LoVo (cell line): ENCODE data around the gene PIK3AP1.

Source experiments
- DNase-seq: peaks from one replicate; pipeline ENCODE4 v3.0.0-alpha.2; 2016; ENCODE audit warnings: low spot score

PIK3AP1 gene

DNA sequence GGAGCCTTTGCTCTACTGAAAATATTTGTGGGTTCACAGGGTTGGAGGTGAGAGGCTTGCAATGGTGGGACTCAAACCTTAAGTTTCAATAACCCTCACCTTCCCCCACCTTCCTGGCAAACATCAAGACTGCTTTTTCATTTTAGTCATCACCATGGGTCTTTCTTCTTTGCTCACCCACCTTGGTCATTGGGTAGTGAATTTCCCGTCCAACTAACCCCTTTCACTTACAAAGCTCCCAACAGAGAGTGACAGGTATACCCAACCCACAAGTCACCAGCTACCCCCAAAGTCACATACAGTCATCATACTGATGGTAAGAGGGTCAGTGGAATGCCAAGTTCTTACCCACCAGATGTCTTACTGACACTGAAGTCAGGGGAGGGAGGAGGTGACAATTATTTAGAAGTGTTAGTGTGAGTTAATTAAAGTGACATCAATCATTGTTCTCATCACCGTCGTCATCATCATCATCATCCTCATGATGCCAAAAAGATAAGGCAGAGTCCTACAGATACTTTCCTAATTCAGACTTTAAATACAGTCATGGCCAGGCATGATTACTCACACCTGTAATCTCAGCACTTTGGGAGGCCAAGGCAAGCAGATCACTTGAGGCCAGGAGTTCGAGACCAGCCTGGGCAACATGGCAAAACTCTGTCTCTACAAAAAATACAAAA, 49.0 kb downstream of the PIK3AP1 start:
- DNase-seq = no peak

DNA sequence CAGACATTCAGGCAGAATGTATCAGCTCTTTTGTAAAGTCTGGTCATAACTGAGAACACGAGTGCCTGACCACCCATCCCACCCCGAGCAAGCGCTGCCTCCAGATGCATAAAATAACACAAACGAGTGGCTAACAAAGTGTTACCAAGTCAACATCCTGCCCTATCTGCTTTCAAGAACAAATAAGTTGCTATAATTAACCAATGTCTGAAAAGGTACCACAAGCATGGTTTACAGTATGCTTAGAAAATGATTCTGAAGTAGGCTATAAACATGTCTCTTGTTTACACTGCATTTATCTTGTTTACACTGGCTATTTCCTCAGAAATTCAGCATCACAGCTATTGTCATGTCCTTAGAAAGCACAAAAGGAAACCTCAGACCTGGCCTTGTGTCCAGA, 49.5 kb downstream of the PIK3AP1 start:
- DNase-seq = no peak

DNA sequence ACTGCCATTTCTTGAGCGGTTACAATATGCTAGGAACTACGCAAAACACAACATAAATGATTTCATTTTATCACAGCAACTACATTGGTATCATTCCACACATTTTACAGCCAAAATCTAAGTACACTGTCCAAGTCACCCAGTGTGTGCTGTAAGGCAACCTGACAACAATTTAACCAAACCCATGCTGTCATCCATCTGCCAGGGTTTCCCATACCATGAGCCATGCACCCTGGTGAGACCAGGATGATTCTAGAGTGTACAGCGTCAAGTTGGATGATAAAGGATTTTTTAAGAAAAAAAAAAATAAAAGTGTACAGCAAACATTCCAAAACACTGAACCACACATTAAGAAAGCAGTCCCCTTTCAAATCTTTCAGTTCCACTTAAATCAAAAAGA, 52.9 kb downstream of the PIK3AP1 start:
- DNase-seq = no peak

DNA sequence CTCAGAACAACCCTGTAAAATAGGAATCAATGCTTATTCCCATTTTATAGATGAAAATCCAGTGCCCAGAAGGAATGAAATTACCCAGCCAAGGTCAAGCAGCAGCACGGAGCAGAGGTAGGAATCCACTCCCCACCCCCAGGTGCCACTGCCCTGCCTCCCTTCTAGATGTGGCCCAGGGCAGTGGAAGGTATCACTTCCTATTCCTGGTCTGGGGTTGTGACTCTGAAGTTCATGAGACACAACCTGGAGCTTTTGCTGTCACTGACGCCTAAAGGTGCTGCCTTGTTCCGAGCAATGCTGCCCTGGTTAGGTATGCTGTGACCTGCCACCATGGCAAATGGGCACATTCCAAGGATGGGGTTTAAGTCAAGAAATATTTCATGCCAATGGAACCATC, 53.6 kb downstream of the PIK3AP1 start:
- DNase-seq = no peak

DNA sequence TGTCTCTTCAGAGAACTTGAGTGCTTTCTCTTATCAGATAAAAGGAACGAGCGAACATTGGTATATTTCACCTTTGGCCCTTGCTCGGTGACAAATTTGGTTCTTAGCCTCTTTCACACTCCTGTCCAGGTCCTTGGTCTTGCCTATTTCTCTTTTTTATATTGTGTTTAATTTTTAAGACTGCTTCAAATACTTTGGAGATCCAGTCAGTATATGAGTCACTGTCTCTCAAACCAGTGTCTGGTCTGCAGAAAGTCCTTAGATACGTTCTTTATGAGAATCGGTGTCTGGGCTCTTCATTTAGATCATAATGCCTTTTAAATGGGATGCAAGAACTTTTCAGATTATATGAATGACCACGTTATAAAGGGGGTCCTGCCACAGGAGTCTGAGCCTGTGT, 55.0 kb downstream of the PIK3AP1 start:
- DNase-seq = no peak

DNA sequence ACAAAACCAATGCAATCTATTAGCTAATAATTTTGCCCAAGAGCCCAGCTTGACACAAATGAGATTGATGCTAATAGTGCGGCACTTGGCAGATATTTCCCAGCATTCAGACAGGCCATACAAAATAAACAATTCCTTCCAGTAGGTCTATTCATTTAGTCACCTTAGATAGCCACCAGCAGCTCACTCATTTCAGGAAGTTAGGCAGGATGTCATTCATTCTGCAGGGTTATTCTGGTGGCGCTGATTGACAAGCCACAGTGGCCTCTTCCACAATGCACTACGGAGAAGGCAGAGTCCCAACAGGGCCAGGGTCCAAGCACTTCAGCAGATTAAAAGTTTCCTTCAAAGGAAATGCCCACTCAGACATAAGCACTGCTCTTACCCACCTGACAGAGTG, 55.8 kb downstream of the PIK3AP1 start:
- no peak for DNase-seq

DNA sequence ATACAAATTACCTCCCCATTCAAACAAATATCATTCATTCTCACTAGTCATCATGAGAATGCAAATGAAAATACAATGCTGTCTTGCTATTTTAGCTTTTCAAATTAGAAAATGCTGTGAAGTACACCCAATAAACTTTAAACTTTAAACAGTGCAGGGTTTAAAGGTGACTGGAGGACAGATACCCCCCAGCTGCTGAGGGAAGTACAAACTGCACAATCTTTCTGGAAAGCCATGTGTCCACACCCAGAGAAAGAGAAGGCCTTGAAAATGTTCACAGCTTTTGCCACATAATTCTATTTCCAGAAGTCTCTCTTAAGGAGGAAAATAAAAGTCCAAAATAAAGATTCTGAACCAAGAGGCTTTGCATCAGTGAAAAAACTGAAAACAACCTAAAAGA, 56.5 kb downstream of the PIK3AP1 start:
- DNase-seq = no peak

DNA sequence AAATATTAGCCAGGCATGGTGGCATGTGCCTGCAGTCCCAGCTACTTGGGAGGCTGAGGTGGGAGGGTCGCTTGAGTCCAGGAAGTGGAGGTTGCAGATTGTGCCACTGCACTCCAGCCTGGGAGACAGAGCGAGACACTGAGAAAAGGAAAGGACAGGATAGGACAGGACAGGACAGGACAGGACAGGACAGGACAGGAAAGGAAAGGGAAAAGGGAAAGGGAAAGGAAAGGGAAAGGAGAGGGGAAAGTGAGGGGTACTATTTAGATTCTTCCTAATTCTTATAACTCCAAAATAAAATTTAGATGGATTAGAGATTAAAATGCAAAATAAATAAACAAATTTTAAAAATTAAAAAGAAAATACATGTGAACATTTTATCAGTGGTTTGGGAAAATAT, 58.7 kb downstream of the PIK3AP1 start:
- no peak for DNase-seq

DNA sequence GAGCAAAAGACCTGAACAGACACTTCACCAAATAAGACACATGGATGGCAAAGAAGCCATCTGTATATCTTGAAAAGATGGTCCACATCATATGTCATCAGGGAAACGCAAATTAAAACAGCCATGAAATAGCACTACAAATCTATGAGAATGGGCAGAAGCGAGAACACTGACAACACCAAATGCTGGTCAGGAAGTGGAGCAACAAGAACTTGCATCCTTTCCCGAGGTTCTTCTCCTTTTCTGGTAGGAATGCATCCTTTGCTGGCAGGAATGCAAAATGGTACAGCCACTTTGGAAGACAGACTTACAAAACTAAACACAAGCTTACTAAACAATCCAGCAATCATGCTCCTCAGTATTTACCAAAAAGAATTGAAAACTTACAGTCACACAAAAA, 60.0 kb downstream of the PIK3AP1 start:
- DNase-seq = no peak

DNA sequence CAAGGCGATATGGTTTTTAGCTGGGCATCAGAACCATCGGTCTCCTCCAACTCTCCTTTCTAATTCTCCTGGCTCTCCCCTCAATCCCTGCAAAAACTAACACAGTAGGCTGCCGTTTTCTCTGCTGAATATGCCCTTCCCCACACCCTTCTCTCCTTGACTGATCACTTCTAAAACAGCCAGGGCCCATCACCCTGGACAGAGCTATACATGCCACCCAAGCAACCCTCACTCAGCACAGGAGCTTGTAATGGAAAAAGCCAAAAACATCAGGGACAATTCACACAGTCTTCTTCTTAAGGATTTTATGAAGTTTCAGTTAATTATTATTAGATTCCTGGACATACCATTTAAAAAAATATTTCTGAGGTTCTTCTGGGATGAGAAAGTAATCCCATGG, 61.5 kb downstream of the PIK3AP1 start:
- no peak for DNase-seq

DNA sequence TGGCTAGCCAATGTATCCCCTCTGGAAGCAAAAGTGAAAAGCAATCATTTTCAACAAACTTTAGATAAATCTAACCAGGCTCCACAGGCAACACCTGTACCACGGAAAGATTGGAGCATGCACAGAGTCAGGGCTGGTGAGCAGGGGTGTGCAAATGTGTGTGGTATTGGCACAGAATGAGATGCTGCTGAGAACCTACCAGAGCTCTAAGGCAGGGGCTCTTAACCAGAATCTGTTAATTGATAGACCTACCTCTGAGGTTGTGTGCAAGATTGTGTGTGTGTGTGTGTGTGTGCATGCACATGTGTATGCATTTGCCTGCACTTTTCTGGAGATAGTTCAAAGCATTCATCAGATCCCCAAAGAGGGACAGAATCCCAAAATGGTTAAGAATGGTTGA, 62.9 kb downstream of the PIK3AP1 start:
- DNase-seq = no peak

DNA sequence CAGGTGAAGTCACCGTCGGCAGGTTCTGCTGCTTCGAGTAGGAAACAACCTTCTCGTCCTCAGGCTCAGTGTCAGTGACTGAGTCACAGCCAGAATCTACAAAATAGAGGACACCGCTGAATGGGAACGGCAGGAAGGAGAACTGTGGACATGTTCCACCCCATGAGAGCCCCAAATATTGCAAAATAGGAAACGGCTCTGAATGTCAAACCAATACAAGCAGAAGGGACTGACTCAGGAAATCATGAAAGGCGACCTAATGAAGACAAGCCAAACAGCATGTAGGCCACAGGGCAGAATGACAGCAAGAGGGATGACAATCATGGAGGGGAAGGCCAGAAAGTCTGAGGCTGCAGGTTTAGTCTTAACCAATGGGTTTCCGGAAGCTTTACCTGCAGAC, 63.5 kb downstream of the PIK3AP1 start:
- no peak for DNase-seq

DNA sequence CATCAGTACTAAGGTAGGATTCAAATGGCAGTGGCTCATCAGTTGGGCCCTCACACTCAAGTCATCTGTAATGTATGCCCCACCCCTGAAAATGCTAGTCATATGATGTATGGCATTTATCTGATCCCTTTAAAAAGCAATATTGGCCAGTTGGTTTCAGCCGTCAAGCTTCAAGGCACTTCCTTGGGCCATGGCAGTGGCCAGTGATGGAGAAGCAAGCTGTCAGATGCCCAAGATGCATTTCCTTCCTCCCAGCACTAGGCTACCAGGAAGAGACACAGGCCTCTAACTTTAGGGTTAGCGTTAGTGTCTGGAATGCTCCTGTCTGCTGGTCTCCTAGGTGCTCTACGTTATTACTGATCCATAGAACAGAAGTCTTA, 64.1 kb downstream of the PIK3AP1 start:
- no peak for DNase-seq

DNA sequence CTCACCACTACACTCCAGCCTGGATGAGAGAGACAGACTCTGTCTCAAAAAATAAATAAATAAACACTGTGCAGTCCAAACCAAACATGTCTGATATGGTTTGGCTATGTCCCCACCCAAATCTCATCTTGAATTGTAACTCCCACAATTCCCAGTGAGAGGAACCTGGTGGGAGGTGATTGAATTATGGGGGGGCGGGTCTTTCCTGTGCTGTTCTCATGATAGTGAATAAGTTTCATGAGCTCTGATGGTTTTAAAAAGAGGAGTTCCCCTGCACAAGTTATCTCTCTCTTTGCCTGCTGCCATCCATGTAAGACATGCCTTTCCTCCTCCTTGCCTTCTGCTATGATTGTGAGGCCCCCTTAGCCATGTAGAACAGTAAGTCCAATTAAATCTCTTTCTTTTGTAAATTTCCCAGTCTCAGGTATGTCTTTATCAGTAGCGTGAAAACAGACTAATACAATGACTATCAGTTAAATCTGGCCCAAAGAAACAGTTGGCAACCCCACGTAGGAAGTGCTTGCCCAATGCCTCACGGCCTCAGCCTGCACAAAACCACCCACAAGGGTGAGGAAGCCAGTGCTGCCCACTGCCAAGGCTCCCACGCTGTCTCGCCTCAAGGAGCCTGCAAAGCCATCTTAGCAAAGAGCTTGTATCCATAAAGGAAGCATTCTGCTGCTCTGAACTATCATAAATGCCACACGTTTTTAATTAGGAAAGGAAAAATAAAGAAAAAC, 64.7 kb downstream of the PIK3AP1 start:
- DNase-seq = no peak

DNA sequence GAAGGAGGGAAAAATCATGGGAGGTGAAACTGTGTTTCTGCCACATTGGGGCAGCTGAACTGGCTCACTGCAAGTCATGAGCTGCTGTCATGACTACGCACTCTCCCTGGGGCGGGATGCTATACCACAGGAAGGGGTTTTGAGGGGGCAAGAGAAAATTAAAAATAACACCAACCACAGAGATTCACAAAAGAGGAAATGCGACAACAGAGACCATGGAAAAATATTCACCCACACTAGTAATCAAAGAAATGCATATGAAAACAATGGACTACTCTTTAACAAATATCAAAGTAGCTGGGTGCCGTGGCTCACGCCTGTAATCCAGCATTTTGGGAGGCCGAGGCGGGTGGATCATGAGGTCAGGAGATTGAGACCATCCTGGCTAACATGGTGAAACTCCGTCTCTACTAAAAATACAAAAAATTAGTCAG, 68.3 kb downstream of the PIK3AP1 start:
- DNase-seq = no peak

DNA sequence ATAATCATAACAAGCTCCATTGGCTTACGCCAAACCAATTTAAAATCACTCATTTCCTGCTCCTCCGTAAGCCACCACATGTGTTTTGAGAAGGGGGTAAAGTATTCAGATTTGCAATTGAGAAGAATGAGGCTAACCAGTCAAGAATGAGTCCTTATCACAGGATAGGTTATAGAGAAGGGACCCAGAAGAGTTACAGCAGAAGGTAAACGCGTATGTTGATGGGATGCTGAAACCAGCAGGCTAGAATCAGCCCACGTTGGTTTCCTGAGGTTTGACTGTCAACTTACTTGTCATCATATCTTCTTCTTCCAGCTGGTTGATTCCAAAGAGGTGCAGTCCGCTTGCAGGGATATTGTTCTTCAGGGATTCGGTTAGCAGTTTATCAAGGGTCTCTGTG, 69.4 kb downstream of the PIK3AP1 start:
- DNase-seq = no peak

DNA sequence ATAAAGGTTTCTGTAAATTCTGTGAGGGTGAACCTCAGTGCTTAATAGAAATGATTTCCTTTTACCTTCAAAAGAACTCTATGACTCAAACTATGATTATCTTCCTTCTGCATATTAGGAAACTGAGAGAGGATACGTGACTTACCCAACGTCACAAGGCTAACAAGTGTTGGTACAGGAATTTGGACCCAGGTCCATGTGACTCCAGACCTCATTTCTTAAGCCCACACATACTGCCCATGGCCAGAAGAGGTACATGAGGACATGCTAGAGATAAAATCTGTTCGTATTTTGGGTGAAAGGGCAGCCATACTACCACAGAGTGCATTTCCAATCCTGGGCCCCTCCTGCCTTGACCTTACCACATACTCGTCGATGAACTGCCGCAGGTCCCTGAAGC, 72.0 kb downstream of the PIK3AP1 start:
- DNase-seq = no peak

DNA sequence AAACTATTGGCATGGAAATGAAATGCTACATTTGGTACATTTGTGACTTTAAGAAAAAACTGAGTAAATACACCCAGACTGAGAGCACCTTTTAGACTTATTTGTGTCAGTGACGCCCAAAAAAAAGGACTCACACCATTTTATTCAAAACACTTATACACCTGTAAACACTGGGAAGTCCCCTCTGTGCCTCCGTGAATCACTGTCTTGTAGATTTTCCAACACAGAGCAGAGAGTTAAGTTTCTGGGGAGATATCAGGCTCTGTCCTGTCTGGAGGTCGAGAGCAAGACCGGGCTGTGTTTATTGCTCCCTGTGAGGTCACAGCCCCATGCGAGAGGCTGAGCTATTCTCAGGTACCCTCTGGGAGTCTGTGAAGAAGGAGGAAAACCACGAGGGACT, 72.8 kb downstream of the PIK3AP1 start:
- DNase-seq = no peak

DNA sequence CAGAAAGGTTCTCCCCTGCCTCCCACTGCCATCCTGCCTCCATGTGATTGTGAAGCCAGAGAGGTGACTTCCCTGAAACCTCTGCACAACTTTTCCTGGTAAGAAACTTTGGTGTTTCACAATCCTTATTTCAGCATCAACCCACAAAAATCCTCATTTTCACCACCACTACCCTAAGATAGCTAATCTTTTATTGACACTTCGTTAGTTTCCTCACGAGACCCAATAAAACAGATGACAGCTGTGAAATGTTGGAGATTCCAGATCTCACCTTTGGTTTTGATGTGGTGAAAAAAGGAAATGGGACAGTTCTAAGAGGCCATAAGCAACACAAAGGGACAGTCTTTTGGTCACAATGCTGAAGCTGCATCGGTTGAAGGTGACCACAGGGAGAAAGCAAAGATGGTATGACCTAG, 73.6 kb downstream of the PIK3AP1 start:
- peak; percentile 9 for DNase-seq

DNA sequence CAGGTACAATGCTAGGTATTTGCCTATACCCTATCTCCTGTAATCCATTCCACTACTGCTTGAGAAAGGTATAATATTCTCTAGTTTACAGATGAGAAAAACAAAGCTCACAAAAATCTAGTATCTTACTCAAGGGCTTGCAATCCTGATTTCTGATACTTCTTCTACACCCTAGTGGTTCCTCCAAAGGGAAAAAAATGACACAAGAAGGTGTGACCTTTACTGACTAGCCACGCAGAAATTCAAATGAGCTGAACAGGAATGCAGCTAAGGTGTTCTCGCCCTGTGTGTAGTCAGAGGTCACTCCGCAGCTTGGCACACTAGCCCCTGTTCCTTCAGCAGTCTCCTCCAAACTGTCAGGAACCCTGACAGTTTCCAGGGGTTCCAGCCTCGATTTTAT, 74.0 kb downstream of the PIK3AP1 start:
- DNase-seq = peak; percentile 7

DNA sequence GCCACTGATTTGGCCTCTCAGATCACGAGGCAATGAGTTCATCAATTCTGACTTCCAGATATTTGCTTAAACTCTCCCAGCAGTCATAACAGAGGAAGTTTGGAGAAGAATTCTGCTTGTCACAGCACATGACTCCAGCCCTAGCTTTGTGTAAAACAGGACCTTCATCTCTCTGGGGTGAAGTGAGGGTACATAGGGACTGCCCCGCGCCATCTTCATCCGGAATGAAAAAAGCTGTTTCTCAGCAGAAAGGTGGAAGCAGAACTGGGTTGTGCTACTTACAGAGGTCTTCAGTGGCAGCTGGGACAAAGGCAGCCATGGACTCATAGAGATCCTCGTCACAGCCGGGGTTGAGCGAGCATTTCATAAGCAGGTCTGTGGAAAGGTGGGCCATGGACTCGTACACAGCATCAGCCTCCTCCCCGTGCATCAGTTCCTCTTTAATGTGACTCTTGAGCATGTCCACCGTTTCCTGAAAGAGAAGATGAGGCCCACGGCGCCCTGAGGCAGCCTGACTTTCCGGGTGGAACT, 75.1 kb downstream of the PIK3AP1 start:
- DNase-seq = no peak

DNA sequence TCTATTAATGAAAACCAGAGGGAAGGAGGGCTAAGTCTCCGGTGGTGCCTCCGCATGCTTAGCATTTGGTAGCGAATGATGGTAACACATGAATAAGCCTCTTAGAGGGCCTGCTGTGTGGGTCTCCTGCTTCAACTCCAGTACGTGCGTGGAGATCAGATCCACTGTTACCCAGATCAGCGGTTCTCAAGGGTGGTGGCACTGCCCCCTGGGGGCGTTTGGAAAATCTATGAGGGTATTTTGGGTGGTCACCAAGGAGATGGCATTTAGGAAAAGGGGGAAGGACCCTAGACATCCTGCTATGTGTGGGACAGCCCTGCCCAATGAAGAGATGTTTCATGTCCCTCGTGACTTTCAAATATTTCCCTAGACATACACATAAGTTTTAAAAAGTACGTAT, 76.4 kb downstream of the PIK3AP1 start:
- DNase-seq = no peak

DNA sequence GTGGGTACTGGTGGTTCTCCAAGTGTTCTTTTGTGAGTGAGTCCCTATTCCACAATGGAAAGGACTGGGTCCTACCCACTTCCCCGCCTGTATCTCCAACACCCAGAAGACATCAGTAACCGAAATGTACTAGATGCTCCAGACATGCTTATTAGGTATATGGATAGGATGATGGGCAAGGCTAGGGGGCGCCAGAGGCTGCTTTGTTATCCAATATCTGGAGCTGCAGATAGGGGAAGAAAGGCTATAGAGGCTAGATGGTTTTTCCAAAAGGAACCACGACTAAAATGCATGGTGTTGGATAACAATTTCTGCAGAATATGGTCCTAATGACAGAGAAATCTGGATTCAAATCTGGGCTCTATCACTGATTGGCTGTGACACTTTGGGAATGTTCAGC, 77.3 kb downstream of the PIK3AP1 start:
- DNase-seq = no peak

DNA sequence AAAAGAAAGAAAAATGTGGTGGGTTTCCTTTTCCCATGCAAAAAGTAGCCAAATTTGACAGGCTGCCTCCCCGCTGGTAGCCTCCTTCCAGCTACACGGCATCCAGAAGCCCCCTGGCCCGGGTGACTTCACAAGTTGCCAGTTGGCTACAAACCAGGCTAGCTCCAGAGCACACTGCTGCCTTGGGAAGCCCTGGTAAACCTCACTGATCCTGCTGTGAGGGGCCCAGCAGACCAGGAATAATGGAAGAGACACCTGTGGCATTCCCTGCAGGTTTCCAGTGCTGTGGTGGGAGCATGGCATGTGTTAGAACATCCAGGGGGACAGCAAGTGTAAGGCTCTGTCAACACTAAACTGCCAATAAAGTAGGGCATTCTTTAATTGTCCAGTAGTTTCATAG, 77.8 kb downstream of the PIK3AP1 start:
- DNase-seq = no peak
